K562 (cell line): ENCODE data around the gene ADAM15. TPM values are rescaled to one million over a fixed set of nuclear protein-coding genes. Genes with fewer than 3 reads are reported as not detected.

ENCODE experiments used
- BRCA1 ChIP-seq, 2 experiments: fragments of 450-650 bp in 1 of 2; sonication (generic) in 1 of 2; formaldehyde crosslinking in 1 of 2; IDR thresholded peaks; 2 replicates each; pipeline versions ENCODE4 v1.5.0 to v1.6.1; 2017 to 2020; ENCODE audit warnings: mild to moderate bottlenecking in 1 of 2, missing genetic modification reagents in 1 of 2
- C11orf30 ChIP-seq: fragments of 450-650 bp; IDR thresholded peaks from 2 replicates; pipeline ENCODE4 v1.6.1; 2016; ENCODE audit warnings: low read depth, mild to moderate bottlenecking
- EGR1 ChIP-seq: fragments of 450-650 bp; conservative IDR thresholded peaks from 2 replicates; pipeline ENCODE4 v1.6.1; 2017; ENCODE audit warnings: mild to moderate bottlenecking
- ETS1 ChIP-seq: conservative IDR thresholded peaks from 2 replicates; pipeline ENCODE4 v1.6.1; 2011; ENCODE audit warnings: low read depth, mild to moderate bottlenecking, low read length; ENCODE audit not compliant: control insufficient read depth
- FOXP1 ChIP-seq: sonication (generic); formaldehyde crosslinking; IDR thresholded peaks from 2 replicates; pipeline ENCODE4 v1.8.0; 2022; ENCODE audit warnings: mild to moderate bottlenecking, missing genetic modification reagents
- GTF2A2 ChIP-seq: IDR thresholded peaks from 2 replicates; pipeline ENCODE4 v1.6.1; 2016; ENCODE audit warnings: mild to moderate bottlenecking, missing genetic modification characterization, missing compliant biosample characterization
- KLF16 ChIP-seq: IDR thresholded peaks from 2 replicates; pipeline ENCODE4 v1.6.1; 2016; ENCODE audit warnings: antibody characterized with exemption
- MIER1 ChIP-seq: fragments of 450-650 bp; IDR thresholded peaks from 2 replicates; pipeline ENCODE4 v1.6.1; 2016; ENCODE audit warnings: antibody characterized with exemption, mild to moderate bottlenecking, low read depth
- SIN3A ChIP-seq, 2 experiments: fragments of 150-350 bp in 1 of 2; IDR thresholded peaks; 2 replicates each; pipeline ENCODE4 v1.6.1; 2011 to 2016; ENCODE audit warnings: borderline replicate concordance in 2 of 2, low read depth in 2 of 2, low read length in 2 of 2, mild to moderate bottlenecking in 2 of 2, moderate library complexity in 2 of 2; ENCODE audit not compliant: control insufficient read depth in 1 of 2
- SMARCB1 ChIP-seq: IDR thresholded peaks from 2 replicates; pipeline ENCODE4 v1.6.1; 2011; ENCODE audit warnings: improper control_type of control experiment, low read depth; ENCODE audit not compliant: insufficient read length
- TEAD2 ChIP-seq: fragments of 450-650 bp; IDR thresholded peaks from 2 replicates; pipeline ENCODE4 v1.6.1; 2016; ENCODE audit warnings: missing genetic modification characterization, control low read depth, missing compliant biosample characterization
- ZBTB9 ChIP-seq: fragments of 450-650 bp; formaldehyde crosslinking; IDR thresholded peaks from 2 replicates; pipeline ENCODE4 v1.4.0; 2020; ENCODE audit warnings: mild to moderate bottlenecking, moderate library complexity
- ZNF511 ChIP-seq: sonication (generic); formaldehyde crosslinking; IDR thresholded peaks from 2 replicates; pipeline ENCODE4 v1.8.0; 2022; ENCODE audit warnings: mild to moderate bottlenecking, missing genetic modification reagents
- ZNF766 ChIP-seq: fragments of 200-800 bp; sonication (Bioruptor generic); conservative IDR thresholded peaks from 2 replicates; pipeline ENCODE4 v1.6.1; 2016; ENCODE audit warnings: missing genetic modification characterization, missing compliant biosample characterization
- ZNF77 ChIP-seq: fragments of 250-450 bp; sonication (Bioruptor Pico); IDR thresholded peaks from 2 replicates; pipeline ENCODE4 v1.5.0; 2020
- polyA plus RNA-seq, 8 experiments: library from polyadenylated mRNA; depleted of rRNA in 4 of 8; stranded (reverse) in 5 of 8; unstranded in 3 of 8; fragments of >200 nt; fragmentation: Nextera tagmentation in 2 of 8; fragmentation: Illumina TruSeq in 1 of 8; extraction: Ambion mirVana in 2 of 8; extraction: Trizol in 1 of 8; gene quantifications; 2 replicates each; pipeline versions ENCODE4 v1.2.1 to v1.2.3, GENCODE V29; 2011 to 2014; ENCODE audit warnings: inconsistent platforms in 1 of 8, missing spikeins in 1 of 8
- total RNA-seq, 7 experiments: library from RNA; depleted of rRNA in 6 of 7; stranded (reverse); fragments of >200 nt in 6 of 7; fragmentation: Illumina TruSeq in 2 of 7; extraction: Trizol in 2 of 7; gene quantifications; 2 replicates each; pipeline versions ENCODE4 v1.2.1 to v1.2.3, GENCODE V29; 2011 to 2021; ENCODE audit warnings: low replicate concordance in 1 of 7
- TF ChIP-seq, protein P1 (sequence below): fragments of 250-450 bp; sonication (Bioruptor Pico); IDR thresholded peaks from 2 replicates; pipeline ENCODE4 v1.8.0; 2021; ENCODE audit warnings: moderate library complexity, mild to moderate bottlenecking, inconsistent platforms

The ADAM15 gene
- total and polyA plus RNA-seq, 9 of the 15 experiments (the other 6 are each of a cell fraction or from before 2014, with no cell fraction given), result 0.69 to 72.3 (median 32.8) TPM

- TF ChIP-seq KLF16, result peak; percentile 46
- TF ChIP-seq SIN3A (IDR thresholded peaks at IDR 0.05; ENCODE audit: borderline replicate concordance in 2 of 2, control insufficient read depth in 1 of 2, low read depth in 2 of 2, low read length in 2 of 2), result 0 out of 4 replicates have a peak, but pooled peaks of 1 of the 2 experiments have one; percentile 38
- TF ChIP-seq FOXP1 (CRISPR knock-in tag), result 0 out of 2 replicates have a peak, but pooled peaks have one; percentile 5
- TF ChIP-seq, protein P1, sequence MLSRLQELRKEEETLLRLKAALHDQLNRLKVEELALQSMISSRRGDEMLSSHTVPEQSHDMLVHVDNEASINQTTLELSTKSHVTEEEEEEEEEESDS, result no peak
- TF ChIP-seq MIER1, result no peak
- 0 out of 2 replicates have a peak, but pooled peaks have one; percentile 39 for TF ChIP-seq ZNF511 (CRISPR knock-in tag)
- TF ChIP-seq SMARCB1, result no peak
- no peak for TF ChIP-seq GTF2A2 (tag)
- TF ChIP-seq ZNF766 (CRISPR knock-in tag), result peak; percentile 92
- TF ChIP-seq ZBTB9, result no peak
- no peak for TF ChIP-seq C11orf30
- TF ChIP-seq BRCA1 (IDR thresholded peaks at IDR 0.05), result no peak
- TF ChIP-seq BRCA1 (CRISPR knock-in tag; IDR thresholded peaks at IDR 0.05), result no peak
- 0 out of 2 replicates have a peak, but pooled peaks have one; percentile 10 for TF ChIP-seq ETS1
- TF ChIP-seq TEAD2 (tag), result no peak
- TF ChIP-seq ZNF77 (CRISPR knock-in tag), result no peak
- peak; percentile 93 for TF ChIP-seq EGR1
These were observed 27.5 kb downstream of the ADAM15 start, which contains the start of gene EFNA3 (continued) for GRCh38 chr1:155078469-155079209.
